DMS53 treated with DMSO at 0.1 percent for 48 hours (cell line): Measurements from ENCODE around the gene DNER.

Experiments used
- DNase-seq: peaks from one replicate; lab custom pipeline; 2025; ENCODE audit not compliant: unreplicated experiment; lab: John Stamatoyannopoulos, UW

DNER gene

GRCh38 chr2:229445019-229445418 lies 269.3 kb downstream of the DNER start:
- no peak for DNase-seq

GRCh38 chr2:229443546-229444268 lies 270.6 kb downstream of the DNER start:
- no peak for DNase-seq

- no peak for DNase-seq
These were observed 271.2 kb downstream of the DNER start for GRCh38 chr2:229443141-229443540.

GRCh38 chr2:229438430-229439159 lies 275.8 kb downstream of the DNER start:
- peak; percentile 25 for DNase-seq

GRCh38 chr2:229437467-229437866 lies 276.9 kb downstream of the DNER start:
- DNase-seq: no peak

DNA sequence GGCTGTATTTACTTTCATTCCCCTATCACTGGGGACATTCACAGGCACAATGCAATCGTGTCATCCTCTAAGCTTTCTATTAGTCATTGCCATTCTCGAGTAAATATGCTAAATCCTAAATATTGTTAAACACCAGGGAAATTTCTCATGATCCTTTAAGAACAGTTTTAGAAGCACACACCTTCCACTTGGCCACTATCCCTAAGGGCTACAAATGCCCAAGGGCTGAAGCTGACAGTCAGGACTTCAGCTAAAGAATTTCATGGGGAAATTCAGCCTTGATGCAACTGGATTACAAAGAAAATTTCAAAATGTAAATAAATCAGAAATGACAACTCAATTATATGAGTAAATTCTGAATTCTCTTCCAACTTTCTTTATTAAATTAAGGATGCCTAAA lies 280.2 kb downstream of the DNER start:
- DNase-seq: no peak

GRCh38 chr2:229433351-229433750 lies 281.0 kb downstream of the DNER start:
- DNase-seq: no peak

- DNase-seq: peak; percentile 22
These were observed 282.9 kb downstream of the DNER start for GRCh38 chr2:229431327-229431954.

- no peak for DNase-seq
These were observed 284.8 kb downstream of the DNER start for GRCh38 chr2:229429589-229429988.

DNA sequence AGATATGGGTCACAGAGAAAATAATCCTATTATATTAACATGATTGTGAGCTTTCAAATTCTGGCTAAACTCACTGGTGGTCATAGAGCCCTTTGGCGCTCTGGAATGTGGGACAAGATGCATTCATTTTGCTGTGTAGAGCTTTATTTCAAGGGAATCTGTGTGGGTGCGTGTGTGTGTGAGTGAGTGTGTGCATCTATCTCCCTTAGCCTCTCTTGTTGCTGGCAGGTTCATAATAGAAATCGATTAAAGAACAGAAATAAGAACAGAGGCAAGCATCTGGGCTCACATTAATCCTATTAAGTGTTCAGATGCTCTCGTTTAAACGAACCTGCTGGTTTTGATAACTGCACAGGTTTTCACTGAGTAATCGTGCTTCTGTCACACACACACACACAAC lies 287.9 kb downstream of the DNER start:
- no peak for DNase-seq

DNA sequence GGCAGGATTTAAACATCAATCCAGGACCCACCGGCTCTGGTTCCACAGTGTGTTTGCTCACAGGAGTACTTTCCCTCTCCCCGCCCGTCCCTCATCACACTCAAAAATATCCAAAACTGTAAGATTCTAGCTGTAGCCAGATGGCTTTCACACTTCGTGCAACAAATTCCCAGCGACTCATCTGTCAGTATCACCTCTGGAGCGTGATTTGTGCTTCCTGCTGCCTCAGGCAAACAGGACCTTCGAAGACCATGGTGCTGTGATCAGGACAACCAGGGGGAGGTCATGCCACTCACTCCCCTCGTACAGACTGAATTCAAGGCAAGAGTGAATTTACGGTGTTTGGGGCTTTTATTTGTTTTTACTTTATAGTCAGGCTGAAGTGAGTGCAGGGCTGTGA lies 288.8 kb downstream of the DNER start:
- DNase-seq: no peak

GRCh38 chr2:229422063-229422462 lies 292.3 kb downstream of the DNER start:
- DNase-seq: no peak

DNA sequence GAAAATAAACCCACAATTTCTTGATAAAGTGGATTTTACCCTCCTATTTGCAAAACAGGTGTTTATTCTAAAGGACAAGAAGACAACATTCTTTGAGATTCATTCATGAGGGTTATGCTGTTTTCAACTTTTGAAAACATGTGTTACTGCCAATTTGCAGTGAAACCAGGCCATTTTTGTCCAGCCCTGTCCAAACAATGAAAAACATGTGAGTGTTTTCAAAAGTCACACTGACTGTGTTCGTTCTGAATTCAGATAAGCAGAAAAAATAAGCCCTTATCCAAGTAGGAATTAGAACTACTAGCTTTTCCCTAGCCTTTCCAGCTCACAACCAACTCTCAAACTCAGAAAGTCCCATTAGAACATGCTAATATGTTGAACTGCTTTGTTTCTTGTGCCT lies 295.2 kb downstream of the DNER start:
- DNase-seq: no peak

DNA sequence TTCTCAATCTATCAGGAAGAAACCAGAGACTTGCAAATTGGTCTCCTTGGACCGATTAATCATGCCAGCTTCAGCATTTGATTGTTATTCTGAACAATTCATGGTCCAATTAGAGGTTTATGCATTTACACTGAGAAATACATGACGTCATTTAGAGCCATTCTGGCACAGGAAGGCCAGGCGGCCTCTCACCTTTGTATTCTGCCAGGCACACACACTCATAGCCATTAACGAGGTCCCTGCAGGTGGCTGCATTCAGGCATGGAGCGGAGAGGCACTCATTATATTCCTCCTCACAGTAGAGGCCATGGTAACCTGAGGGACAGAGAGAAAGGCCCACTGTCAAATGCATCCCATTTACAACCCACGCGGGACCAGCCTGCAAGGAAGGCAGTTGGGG lies 296.4 kb downstream of the DNER start:
- DNase-seq: peak; percentile 79

- no peak for DNase-seq
These were observed 297.2 kb downstream of the DNER start for GRCh38 chr2:229417176-229417575.

DNA sequence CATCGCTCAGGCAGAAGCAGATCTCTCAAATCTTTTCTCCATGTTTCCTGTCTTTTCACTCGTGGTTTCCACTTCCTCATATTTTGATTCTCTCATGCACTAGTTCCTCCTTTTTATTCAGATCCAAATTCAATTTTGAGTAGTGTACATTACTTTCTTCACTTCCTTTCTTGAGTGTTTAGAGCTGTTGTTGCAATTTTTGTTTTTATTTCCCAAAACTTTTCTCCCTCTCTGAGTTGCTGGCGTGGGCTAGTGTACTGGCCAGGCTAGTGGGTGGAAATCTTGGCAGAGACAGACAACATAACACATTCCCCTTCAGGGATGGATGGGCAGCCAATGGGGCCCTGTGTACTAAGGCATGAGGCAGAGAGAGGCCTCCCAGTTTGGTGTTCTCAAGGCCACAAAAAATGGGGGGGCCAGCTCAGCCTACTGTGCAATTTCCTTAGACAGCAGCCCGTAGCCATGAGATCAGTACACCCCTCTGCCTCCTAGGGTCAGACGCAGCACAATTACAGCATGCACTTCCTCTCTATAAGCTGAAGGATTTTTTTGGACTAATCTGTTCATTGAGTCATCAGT lies 298.1 kb downstream of the DNER start:
- DNase-seq: no peak

GRCh38 chr2:229414631-229415030 lies 299.7 kb downstream of the DNER start:
- DNase-seq: no peak

DNA sequence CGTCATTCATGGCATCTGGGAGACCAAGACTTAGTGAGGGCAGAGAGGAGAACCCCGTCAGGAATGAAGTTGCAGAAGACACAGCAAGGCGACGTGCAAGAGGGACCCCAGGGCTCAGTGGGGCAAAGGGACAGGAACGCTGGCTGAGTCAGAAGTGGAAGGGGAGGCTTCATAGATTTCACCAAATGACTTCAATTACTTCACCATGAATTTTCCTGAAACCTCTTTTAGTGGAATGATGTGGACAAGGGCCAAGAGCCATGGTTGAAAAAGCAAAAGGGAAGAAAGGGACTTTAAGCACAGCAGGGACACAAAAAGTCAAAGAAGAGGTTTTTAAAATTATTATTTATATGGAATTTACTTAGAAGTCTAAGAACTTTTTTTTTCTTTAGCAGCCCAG lies 301.7 kb downstream of the DNER start:
- no peak for DNase-seq

- no peak for DNase-seq
These were observed 303.4 kb downstream of the DNER start for GRCh38 chr2:229410946-229411345.

DNA sequence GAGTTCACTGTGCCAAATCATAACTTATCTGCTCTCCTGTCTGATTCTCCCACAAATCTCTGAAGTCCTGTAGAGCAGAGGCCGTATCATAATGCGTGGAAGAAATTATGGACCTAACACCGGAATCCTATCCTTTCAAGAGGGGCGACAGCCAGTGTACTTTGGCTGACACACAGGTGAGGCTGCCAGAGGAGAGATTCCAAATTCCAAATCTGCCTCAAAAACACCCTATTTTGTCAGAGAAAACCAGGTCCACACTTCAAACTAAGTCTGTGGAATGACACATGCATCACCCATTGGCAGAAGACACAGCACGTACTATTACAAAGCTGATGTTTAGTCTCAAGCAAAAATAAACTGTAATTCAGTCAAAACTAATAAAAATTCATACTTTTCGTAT lies 304.1 kb downstream of the DNER start:
- no peak for DNase-seq

DNA sequence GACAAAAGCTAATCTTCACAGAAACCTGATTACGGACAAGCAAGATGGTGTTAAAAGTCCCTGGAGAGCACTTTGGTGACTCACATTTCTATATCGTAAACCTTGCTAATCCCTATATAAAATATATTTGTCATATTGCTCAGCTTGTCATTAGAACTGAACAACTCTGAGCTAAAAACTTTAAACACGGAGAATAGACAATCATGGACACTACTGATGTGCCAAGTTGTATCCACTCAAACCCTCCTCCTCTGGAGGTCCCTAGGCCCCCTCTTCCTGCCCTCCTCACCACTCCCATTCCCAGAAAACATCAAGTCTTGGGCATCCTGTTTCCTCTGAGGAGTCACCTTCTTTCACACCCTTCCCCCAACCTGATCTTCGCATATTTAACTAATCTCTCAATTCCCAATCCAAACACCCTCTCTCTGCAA lies 304.6 kb downstream of the DNER start:
- no peak for DNase-seq

DNA sequence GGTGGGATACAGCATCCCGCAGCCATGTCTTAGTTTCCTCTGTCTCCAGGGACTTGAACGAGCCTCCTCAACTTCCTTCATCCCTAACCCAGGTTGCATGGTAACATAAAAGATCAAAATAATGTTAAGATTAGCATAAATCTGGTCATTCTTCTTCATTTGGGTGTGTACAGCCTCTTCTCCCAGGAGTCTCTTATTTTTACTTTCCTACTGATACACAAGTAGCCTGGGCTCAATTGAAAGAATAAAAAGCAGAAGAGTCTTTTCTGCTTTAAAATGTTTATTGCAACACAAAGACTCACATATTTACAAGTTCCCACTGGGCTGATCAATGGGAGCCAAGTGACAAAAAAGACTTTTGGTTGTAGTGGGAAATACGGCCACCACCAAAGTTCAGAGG lies 305.4 kb downstream of the DNER start:
- no peak for DNase-seq
